VCaP (cell line): ENCODE results near the gene SEZ6L.

Experiments used
- H3K27ac ChIP-seq: fragments of 450-650 bp; 2 replicates; pipeline ENCODE4 v1.5.1; 2017
- CTCF ChIP-seq: fragments of 450-650 bp; conservative IDR thresholded peaks from 2 replicates; pipeline ENCODE4 v1.5.1; 2017; ENCODE audit warnings: mild to moderate bottlenecking, moderate library complexity

SEZ6L gene

DNA sequence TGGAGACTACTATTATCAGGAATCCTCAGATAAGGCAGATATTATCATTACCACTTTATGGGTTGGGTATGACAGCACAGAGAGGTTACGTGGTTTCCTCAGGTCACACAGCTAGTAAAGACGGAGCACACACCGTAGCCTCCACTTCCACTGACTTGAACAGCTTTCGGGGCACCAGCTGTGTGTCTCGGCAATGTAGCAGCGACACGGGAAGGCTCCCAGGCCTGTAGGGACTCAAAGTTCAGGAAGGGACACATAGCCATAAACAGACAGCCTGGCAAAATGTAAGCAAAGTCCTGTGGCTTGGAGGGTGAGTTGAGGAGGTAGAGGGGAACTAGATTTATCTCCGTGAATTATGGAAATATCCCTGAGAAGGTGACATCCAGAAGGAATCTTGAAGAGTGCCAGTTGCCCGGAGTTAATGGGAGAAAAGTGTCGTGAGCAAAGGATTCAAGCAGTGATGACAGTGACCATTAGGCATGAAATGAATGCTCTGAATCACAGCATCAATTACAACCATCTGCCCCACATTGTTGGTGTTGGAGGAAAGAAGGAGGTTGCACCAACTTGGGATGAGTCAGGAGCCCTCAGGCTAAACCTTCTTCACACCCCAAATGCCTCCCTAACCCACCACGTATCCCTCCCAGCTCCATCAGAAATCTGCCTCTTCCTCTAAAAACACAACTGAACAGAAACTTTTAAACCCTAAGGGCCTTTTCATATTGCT is 153.1 kb downstream of the SEZ6L start:
- no peak overlapping the region for H3K27ac ChIP-seq
- no peak for TF ChIP-seq CTCF

DNA sequence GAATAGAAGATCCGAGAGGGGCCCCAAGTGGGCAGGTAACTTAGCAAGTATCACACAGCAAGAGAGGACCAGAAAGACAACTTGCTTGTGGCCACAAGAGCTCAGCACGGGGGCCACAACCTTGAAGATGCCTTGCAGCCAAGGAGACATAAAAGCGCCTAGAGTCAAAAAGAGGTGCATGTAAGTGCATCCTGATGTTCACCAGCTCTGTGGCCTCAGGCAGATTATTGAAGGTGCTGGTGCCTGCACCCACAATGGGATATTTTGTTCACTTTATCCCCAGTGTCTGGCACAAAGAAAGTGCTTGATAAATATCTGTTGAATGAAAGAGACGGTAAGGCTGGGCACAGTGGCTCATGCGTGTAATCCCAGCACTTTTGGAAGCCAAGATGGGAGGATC is 153.8 kb downstream of the SEZ6L start:
- no peak for TF ChIP-seq CTCF
- no peak overlapping the region for H3K27ac ChIP-seq

DNA sequence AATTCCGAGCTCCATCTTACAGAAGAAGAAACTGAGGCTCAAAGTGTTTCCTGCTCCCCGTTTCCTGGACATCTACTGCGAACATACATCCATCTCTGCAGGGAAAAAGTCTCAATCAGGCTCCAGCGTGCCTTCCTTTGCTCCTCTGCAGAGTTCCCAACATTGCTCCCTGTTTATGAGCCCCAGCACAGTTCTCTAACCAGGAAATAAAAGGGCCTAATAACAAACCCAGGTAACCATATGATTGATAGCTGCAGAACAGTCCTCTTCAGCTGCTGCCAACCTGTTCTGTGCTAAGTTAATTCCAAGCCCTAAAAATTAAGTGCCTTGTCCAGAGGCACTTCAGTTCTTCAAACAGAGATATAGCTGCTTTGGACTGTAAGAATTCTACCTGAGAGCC is 154.9 kb downstream of the SEZ6L start:
- no peak for TF ChIP-seq CTCF
- no peak overlapping the region for H3K27ac ChIP-seq

- H3K27ac ChIP-seq, result no peak overlapping the region
- TF ChIP-seq CTCF, result no peak
Observed at GRCh38 chr22:26325641-26326040, 156.4 kb downstream of the SEZ6L start.

- no peak for TF ChIP-seq CTCF
- H3K27ac ChIP-seq, result no peak overlapping the region
Observed at GRCh38 chr22:26326803-26327202, 157.5 kb downstream of the SEZ6L start.

DNA sequence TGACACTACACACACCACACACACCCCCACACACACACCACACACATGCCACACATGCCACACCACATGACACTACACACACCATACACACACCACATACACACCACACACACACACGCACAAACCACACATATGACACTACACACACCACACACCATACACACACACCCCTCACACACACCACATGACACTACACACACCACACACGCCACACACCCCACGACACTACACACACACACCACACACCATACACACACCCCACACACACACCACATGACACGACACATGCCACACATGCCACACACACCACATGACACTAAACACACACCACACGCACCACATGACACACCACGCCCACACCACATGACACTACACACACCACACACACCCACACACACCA is 158.0 kb downstream of the SEZ6L start:
- no peak overlapping the region for H3K27ac ChIP-seq
- TF ChIP-seq CTCF, result no peak

- TF ChIP-seq CTCF, result no peak
- H3K27ac ChIP-seq, result no peak overlapping the region
Observed at GRCh38 chr22:26328221-26328620, 159.0 kb downstream of the SEZ6L start.
